Dermis microvascular lymphatic vessel endothelial cell (primary cell): ENCODE results near the gene DCTN4. TPM values are rescaled to one million over a fixed set of nuclear protein-coding genes. Genes with fewer than 3 reads are reported as not detected.

Source experiments
- DNase-seq, 2 donors: peaks; one replicate each; pipeline versions ENCODE4 v3.0.0 to v3.0.0-alpha.2; 2010; ENCODE audit warnings: low read depth in 2 of 2
- total RNA-seq: library from RNA; depleted of rRNA; stranded (reverse); fragments of >200 nt; gene quantifications from 2 replicates; pipeline ENCODE4 v1.2.1, GENCODE V29; 2014

DCTN4 gene
- total RNA-seq, 1 donor from 2014 or later: 23.9 TPM

GRCh38 chr5:150670948-150671310 is 87.9 kb downstream of the DCTN4 start:
- no peak for DNase-seq

GRCh38 chr5:150670275-150670947 is 88.4 kb downstream of the DCTN4 start:
- DNase-seq: no peak

- no peak for DNase-seq
These were observed 93.8 kb downstream of the DCTN4 start for GRCh38 chr5:150665044-150665443.

- DNase-seq: no peak
These were observed 94.9 kb downstream of the DCTN4 start for GRCh38 chr5:150663936-150664335.

- DNase-seq: no peak
These were observed 95.9 kb downstream of the DCTN4 start for GRCh38 chr5:150662731-150663516.

GRCh38 chr5:150661821-150662596 is 96.8 kb downstream of the DCTN4 start:
- no peak for DNase-seq

GRCh38 chr5:150661086-150661485 is 97.7 kb downstream of the DCTN4 start, which contains the start of gene MYOZ3:
MYOZ3 (plus strand) TSS chr5:150661251; CDS start chr5:150662942, 1,691 bp downstream.
- no peak for DNase-seq

GRCh38 chr5:150660108-150660831 is 98.5 kb downstream of the DCTN4 start:
- no peak for DNase-seq

- DNase-seq: no peak
These were observed 99.3 kb downstream of the DCTN4 start for GRCh38 chr5:150659360-150660107.

GRCh38 chr5:150658699-150659265 is 100.0 kb downstream of the DCTN4 start:
- no peak for DNase-seq

Other genes starting within 250 kb of the DCTN4 start
- 5.6 and 12.3 TPM in 2 replicates for gene SYNPO, start 118.4 kb downstream of the DCTN4 start, total RNA-seq
- gene MYOZ3, start 97.8 kb downstream of the DCTN4 start, total RNA-seq: 0.13 and 0.25 TPM in 2 replicates
- gene RBM22, start 58.0 kb downstream of the DCTN4 start, total RNA-seq: 14.9 and 18.8 TPM in 2 replicates
- 4.4 and 4.8 TPM in 2 replicates for gene SMIM3, start 19.7 kb upstream of the DCTN4 start, total RNA-seq
- gene IRGM, start 87.5 kb upstream of the DCTN4 start, total RNA-seq: not detected in 2 replicates
- 4.2 and 4.6 TPM in 2 replicates for gene ZNF300, start 146.0 kb upstream of the DCTN4 start, total RNA-seq